K562 (cell line): ENCODE measurements around the gene E2F3. TPM values are rescaled to one million over a fixed set of nuclear protein-coding genes. Genes with fewer than 3 reads are reported as not detected.
A peak's percentile ranks its signal among the peaks of the same experiment; 100 is the strongest.

Source experiments
- DPF2 ChIP-seq: fragments of 450-650 bp; IDR thresholded peaks from 2 replicates; pipeline ENCODE4 v1.6.1; 2016
- ELK3 ChIP-seq: fragments of 450-650 bp; formaldehyde crosslinking; IDR thresholded peaks from 2 replicates; pipeline ENCODE4 v1.4.0; 2020; ENCODE audit warnings: mild to moderate bottlenecking
- ETV6 ChIP-seq, 3 experiments: fragments of 150-350 bp in 1 of 3; sonication (generic) in 1 of 3; formaldehyde crosslinking in 1 of 3; IDR thresholded peaks; 2 replicates each; pipeline versions ENCODE4 v1.6.1 to v1.8.0; 2014 to 2022; ENCODE audit warnings: borderline replicate concordance in 2 of 3, low read depth in 2 of 3, antibody characterized with exemption in 1 of 3, low read length in 1 of 3, mild to moderate bottlenecking in 1 of 3, missing genetic modification reagents in 1 of 3
- HMG20B ChIP-seq: fragments of 250-450 bp; sonication (Bioruptor Pico); IDR thresholded peaks from 2 replicates; pipeline ENCODE4 v1.5.0; 2021; ENCODE audit warnings: mild to moderate bottlenecking
- HMGN3 ChIP-seq: IDR thresholded peaks from 2 replicates; pipeline ENCODE4 v1.6.1; 2011; ENCODE audit warnings: borderline replicate concordance, low read depth, mild to moderate bottlenecking, mixed read lengths, low read length; ENCODE audit not compliant: insufficient read length; ENCODE audit errors: extremely low read depth
- IRF9 ChIP-seq: fragments of 450-650 bp; IDR thresholded peaks from 2 replicates; pipeline ENCODE4 v1.6.1; 2016; ENCODE audit warnings: missing biosample characterization, missing genetic modification characterization
- LEF1 ChIP-seq: fragments of 450-650 bp; IDR thresholded peaks from 2 replicates; pipeline ENCODE4 v1.6.1; 2016; ENCODE audit warnings: mild to moderate bottlenecking
- MYC ChIP-seq, 2 experiments: fragments of 250-450 bp in 1 of 2; sonication (Bioruptor Pico) in 1 of 2; IDR thresholded peaks; 2 replicates each; pipeline versions ENCODE4 v1.5.1 to v1.6.1; 2012 to 2021; ENCODE audit warnings: low read depth in 2 of 2, borderline replicate concordance in 1 of 2, improper control_type of control experiment in 1 of 2, low read length in 1 of 2, mild to moderate bottlenecking in 1 of 2, moderate library complexity in 1 of 2
- NCOA1 ChIP-seq: fragments of 450-650 bp; IDR thresholded peaks from 2 replicates; pipeline ENCODE4 v1.6.1; 2016; ENCODE audit warnings: low read depth
- NR2C1 ChIP-seq, 2 experiments: fragments of 450-650 bp; IDR thresholded peaks; 2 replicates each; pipeline ENCODE4 v1.6.1; 2017; ENCODE audit warnings: mild to moderate bottlenecking in 2 of 2, antibody characterized with exemption in 1 of 2, inconsistent platforms in 1 of 2, missing compliant biosample characterization in 1 of 2, missing genetic modification characterization in 1 of 2
- RAD51 ChIP-seq: fragments of 450-650 bp; IDR thresholded peaks from 2 replicates; pipeline ENCODE4 v1.7.1; 2016; ENCODE audit warnings: low read depth, mild to moderate bottlenecking, borderline replicate concordance
- RFX1 ChIP-seq: fragments of 450-650 bp; IDR thresholded peaks from 2 replicates; pipeline ENCODE4 v1.6.1; 2016; ENCODE audit warnings: mild to moderate bottlenecking, moderate library complexity
- SAP30 ChIP-seq: fragments of 200-600 bp; sonication (generic); IDR thresholded peaks from 2 replicates; pipeline ENCODE4 v1.6.1; 2012; ENCODE audit warnings: borderline replicate concordance, low read depth, mild to moderate bottlenecking, moderate library complexity, low read length, control low read depth, inconsistent platforms; ENCODE audit not compliant: insufficient read depth, poor library complexity, severe bottlenecking
- SIN3B ChIP-seq: fragments of 450-650 bp; IDR thresholded peaks from 2 replicates; pipeline ENCODE4 v1.6.1; 2017; ENCODE audit warnings: low read depth, mild to moderate bottlenecking, moderate library complexity
- SMARCB1 ChIP-seq: IDR thresholded peaks from 2 replicates; pipeline ENCODE4 v1.6.1; 2011; ENCODE audit warnings: improper control_type of control experiment, low read depth; ENCODE audit not compliant: insufficient read length
- SREBF2 ChIP-seq: sonication (generic); formaldehyde crosslinking; IDR thresholded peaks from 2 replicates; pipeline ENCODE4 v1.4.0; 2020; ENCODE audit warnings: mild to moderate bottlenecking, missing genetic modification reagents
- TAF1 ChIP-seq: IDR thresholded peaks from 2 replicates; pipeline ENCODE4 v1.6.1; 2011; ENCODE audit warnings: mild to moderate bottlenecking, low read length, moderate library complexity; ENCODE audit not compliant: insufficient read depth, control insufficient read depth, severe bottlenecking; ENCODE audit errors: extremely low read depth
- TCF3 ChIP-seq: sonication (generic); formaldehyde crosslinking; IDR thresholded peaks from 2 replicates; pipeline ENCODE4 v1.4.0; 2020; ENCODE audit warnings: mild to moderate bottlenecking, missing genetic modification reagents
- TSC22D4 ChIP-seq: fragments of 450-650 bp; IDR thresholded peaks from 2 replicates; pipeline ENCODE4 v1.6.1; 2016; ENCODE audit warnings: missing genetic modification characterization, missing biosample characterization, control low read depth
- USF1 ChIP-seq: sonication (generic); formaldehyde crosslinking; IDR thresholded peaks from 2 replicates; pipeline ENCODE4 v1.9.0; 2022; ENCODE audit warnings: mild to moderate bottlenecking, missing genetic modification reagents
- ZBTB7A ChIP-seq: IDR thresholded peaks from 2 replicates; pipeline ENCODE4 v1.6.1; 2011; ENCODE audit warnings: low read depth, mild to moderate bottlenecking, low read length, moderate library complexity, borderline replicate concordance; ENCODE audit not compliant: control insufficient read depth
- ZNF184 ChIP-seq: sonication (generic); formaldehyde crosslinking; IDR thresholded peaks from 2 replicates; pipeline ENCODE4 v1.5.0; 2020; ENCODE audit warnings: missing genetic modification reagents
- ZNF696 ChIP-seq: fragments of 250-450 bp; sonication (Bioruptor Pico); conservative IDR thresholded peaks from 2 replicates; pipeline ENCODE4 v1.4.0; 2020; ENCODE audit warnings: mild to moderate bottlenecking, moderate library complexity
- ZNF766 ChIP-seq: fragments of 200-800 bp; sonication (Bioruptor generic); conservative IDR thresholded peaks from 2 replicates; pipeline ENCODE4 v1.6.1; 2016; ENCODE audit warnings: missing genetic modification characterization, missing compliant biosample characterization
- polyA plus RNA-seq, 8 experiments: library from polyadenylated mRNA; depleted of rRNA in 4 of 8; stranded (reverse) in 5 of 8; unstranded in 3 of 8; fragments of >200 nt; fragmentation: Nextera tagmentation in 2 of 8; fragmentation: Illumina TruSeq in 1 of 8; extraction: Ambion mirVana in 2 of 8; extraction: Trizol in 1 of 8; gene quantifications; 2 replicates each; pipeline versions ENCODE4 v1.2.1 to v1.2.3, GENCODE V29; 2011 to 2014; ENCODE audit warnings: inconsistent platforms in 1 of 8, missing spikeins in 1 of 8
- total RNA-seq, 7 experiments: library from RNA; depleted of rRNA in 6 of 7; stranded (reverse); fragments of >200 nt in 6 of 7; fragmentation: Illumina TruSeq in 2 of 7; extraction: Trizol in 2 of 7; gene quantifications; 2 replicates each; pipeline versions ENCODE4 v1.2.1 to v1.2.3, GENCODE V29; 2011 to 2021; ENCODE audit warnings: low replicate concordance in 1 of 7

The E2F3 gene
- total and polyA plus RNA-seq, 9 of the 15 experiments (the other 6 are each of a cell fraction or from before 2014, with no cell fraction given) = 11.1 to 44.7 (median 27.2) TPM

- TF ChIP-seq SAP30 = no peak
- TF ChIP-seq ZNF766 = 0 out of 2 replicates have a peak, but pooled peaks have one; percentile 9
- peak; percentile 78; the same call in 1 of the 2 replicates for TF ChIP-seq RAD51
- TF ChIP-seq SREBF2 = no peak
- TF ChIP-seq ETV6 (IDR thresholded peaks at IDR 0.05; ENCODE audit: borderline replicate concordance in 1 of 2, low read depth in 2 of 2, low read length in 1 of 2) = peak in 1 of 2 experiments; percentile 50; a peak in 1 of 4 replicates
- TF ChIP-seq ETV6 (CRISPR knock-in tag; IDR thresholded peaks at IDR 0.05; ENCODE audit: borderline replicate concordance) = no peak
- TF ChIP-seq ZBTB7A = peak; percentile 94
- TF ChIP-seq HMG20B (CRISPR knock-in tag) = no peak
- TF ChIP-seq HMGN3 = peak; percentile 90
- TF ChIP-seq NR2C1 (IDR thresholded peaks at IDR 0.05) = peak; percentile 9; the same call in 1 of the 2 replicates
- TF ChIP-seq NR2C1 (tag; IDR thresholded peaks at IDR 0.05) = 0 out of 2 replicates have a peak, but pooled peaks have one; percentile 6
- TF ChIP-seq DPF2 = peak; percentile 0; the same call in 1 of the 2 replicates
- TF ChIP-seq ZNF696 = no peak
- TF ChIP-seq SMARCB1 = no peak
- TF ChIP-seq LEF1 = no peak
- no peak for TF ChIP-seq IRF9 (tag)
- no peak for TF ChIP-seq NCOA1
- TF ChIP-seq TAF1 = no peak
- no peak for TF ChIP-seq ELK3
- TF ChIP-seq TSC22D4 (tag) = no peak
- TF ChIP-seq RFX1 = no peak
- TF ChIP-seq ZNF184 = no peak
- TF ChIP-seq SIN3B = no peak
- peak; percentile 91 for TF ChIP-seq USF1 (CRISPR knock-in tag)
- TF ChIP-seq MYC (IDR thresholded peaks at IDR 0.05; ENCODE audit: low read depth, low read length) = peak; percentile 85
- no peak for TF ChIP-seq MYC (CRISPR knock-in tag; IDR thresholded peaks at IDR 0.05; ENCODE audit: borderline replicate concordance, low read depth)
- TF ChIP-seq TCF3 (CRISPR knock-in tag) = no peak
Measured at GRCh38 chr6:20403070-20403765, 1.5 kb downstream of the E2F3 start (continued).
